HepG2 (cell line): ENCODE data around the gene PRDM10. TPM values are rescaled to one million over a fixed set of nuclear protein-coding genes. Genes with fewer than 3 reads are reported as not detected.
A peak's percentile ranks its signal among the peaks of the same experiment; 100 is the strongest.

Experiments used
- AGO1 ChIP-seq: fragments of 200-400 bp; formaldehyde crosslinking; IDR thresholded peaks from 2 replicates; pipeline ENCODE4 v1.6.1; 2017; ENCODE audit warnings: mild to moderate bottlenecking, low read depth, low read length, moderate library complexity; ENCODE audit not compliant: poor library complexity, severe bottlenecking
- FOXK1 ChIP-seq: sonication (generic); formaldehyde crosslinking; IDR thresholded peaks from 2 replicates; pipeline ENCODE4 v1.4.0; 2020; ENCODE audit warnings: low read depth, missing genetic modification reagents, borderline replicate concordance
- GATAD2A ChIP-seq: IDR thresholded peaks from 2 replicates; pipeline ENCODE4 v1.6.1; 2016
- HHEX ChIP-seq: IDR thresholded peaks from 2 replicates; pipeline ENCODE4 v1.6.1; 2016; ENCODE audit warnings: control low read depth
- MYC ChIP-seq: sonication (generic); formaldehyde crosslinking; IDR thresholded peaks from 2 replicates; pipeline ENCODE4 v1.9.0; 2021; ENCODE audit warnings: missing genetic modification reagents, borderline replicate concordance
- NCOR1 ChIP-seq: fragments of 200-600 bp; sonication (generic); IDR thresholded peaks from 2 replicates; pipeline ENCODE4 v1.7.0; 2017; ENCODE audit warnings: antibody characterized with exemption, low read length, borderline replicate concordance
- NR2F2 ChIP-seq: IDR thresholded peaks from 2 replicates; pipeline ENCODE4 v1.6.1; 2012; ENCODE audit warnings: low read depth, inconsistent platforms, borderline replicate concordance
- NRL ChIP-seq: sonication (generic); formaldehyde crosslinking; IDR thresholded peaks from 2 replicates; pipeline ENCODE4 v1.5.0; 2020; ENCODE audit warnings: missing genetic modification reagents, mild to moderate bottlenecking, moderate library complexity, borderline replicate concordance
- PAWR ChIP-seq: sonication (generic); formaldehyde crosslinking; IDR thresholded peaks from 2 replicates; pipeline ENCODE4 v1.4.0; 2020; ENCODE audit warnings: missing genetic modification reagents, mild to moderate bottlenecking, borderline replicate concordance
- PHF21A ChIP-seq: sonication (generic); formaldehyde crosslinking; IDR thresholded peaks from 2 replicates; pipeline ENCODE4 v1.5.0; 2020; ENCODE audit warnings: mild to moderate bottlenecking, missing genetic modification reagents
- PHF8 ChIP-seq: sonication (generic); formaldehyde crosslinking; IDR thresholded peaks from 2 replicates; pipeline ENCODE4 v1.5.0; 2020; ENCODE audit warnings: missing genetic modification reagents
- SIN3A ChIP-seq: IDR thresholded peaks from 2 replicates; pipeline ENCODE4 v1.6.1; 2011; ENCODE audit warnings: low read depth, mild to moderate bottlenecking, control low read depth, low read length, borderline replicate concordance
- SP2 ChIP-seq: sonication (generic); formaldehyde crosslinking; IDR thresholded peaks from 2 replicates; pipeline ENCODE4 v1.5.1; 2020; ENCODE audit warnings: mild to moderate bottlenecking, missing genetic modification reagents
- YEATS2 ChIP-seq: sonication (generic); formaldehyde crosslinking; IDR thresholded peaks from 2 replicates; pipeline ENCODE4 v1.4.0; 2020; ENCODE audit warnings: missing genetic modification reagents, borderline replicate concordance
- ZFY ChIP-seq: sonication (generic); formaldehyde crosslinking; IDR thresholded peaks from 2 replicates; pipeline ENCODE4 v1.4.0; 2020; ENCODE audit warnings: missing genetic modification reagents
- ZNF232 ChIP-seq: sonication (generic); formaldehyde crosslinking; IDR thresholded peaks from 2 replicates; pipeline ENCODE4 v1.4.0; 2020; ENCODE audit warnings: missing genetic modification reagents, borderline replicate concordance
- ZNF292 ChIP-seq: sonication (generic); formaldehyde crosslinking; IDR thresholded peaks from 2 replicates; pipeline ENCODE4 v1.8.1; 2022; ENCODE audit warnings: mild to moderate bottlenecking, low read depth, missing genetic modification reagents, borderline replicate concordance
- ZNF354B ChIP-seq: sonication (generic); formaldehyde crosslinking; IDR thresholded peaks from 2 replicates; pipeline ENCODE4 v1.8.0; 2022; ENCODE audit warnings: mild to moderate bottlenecking, missing genetic modification reagents
- ZNF605 ChIP-seq: sonication (generic); formaldehyde crosslinking; IDR thresholded peaks from 2 replicates; pipeline ENCODE4 v1.8.0; 2022; ENCODE audit warnings: mild to moderate bottlenecking, missing genetic modification reagents
- ZNF7 ChIP-seq: IDR thresholded peaks from 2 replicates; pipeline ENCODE4 v1.6.1; 2016; ENCODE audit warnings: missing biosample characterization, missing genetic modification reagents
- ZNF713 ChIP-seq: sonication (generic); formaldehyde crosslinking; IDR thresholded peaks from 2 replicates; pipeline ENCODE4 v1.4.0; 2020; ENCODE audit warnings: mild to moderate bottlenecking, missing genetic modification reagents
- polyA plus RNA-seq, 8 experiments: library from polyadenylated mRNA; depleted of rRNA in 3 of 8; stranded (reverse) in 7 of 8; unstranded in 1 of 8; fragments of >200 nt; fragmentation: Illumina TruSeq in 4 of 8; extraction: Trizol in 4 of 8; gene quantifications; 2 replicates each; pipeline versions ENCODE4 v1.2.1 to v1.2.3, GENCODE V29; 2011 to 2016; ENCODE audit warnings: low read depth in 4 of 8, missing spikeins in 1 of 8, mixed read lengths in 1 of 8; ENCODE audit not compliant: insufficient read depth in 1 of 8
- total RNA-seq, 5 experiments: library from RNA; depleted of rRNA; stranded (reverse); fragments of >200 nt; fragmentation: Illumina TruSeq; extraction: Trizol; gene quantifications; 2 replicates each; pipeline ENCODE4 v1.2.3, GENCODE V29; 2016; ENCODE audit warnings: low read depth in 1 of 5
- TF ChIP-seq, protein P1 (sequence below): sonication (generic); formaldehyde crosslinking; IDR thresholded peaks from 2 replicates; pipeline ENCODE4 v1.8.1; 2023; ENCODE audit warnings: mild to moderate bottlenecking, moderate library complexity, missing genetic modification reagents
- TF ChIP-seq, protein P2 (sequence below): sonication (generic); formaldehyde crosslinking; IDR thresholded peaks from 2 replicates; pipeline ENCODE4 v1.4.0; 2020; ENCODE audit warnings: mild to moderate bottlenecking, missing genetic modification reagents
- TF ChIP-seq, protein P3 (sequence below): sonication (generic); formaldehyde crosslinking; IDR thresholded peaks from 2 replicates; pipeline ENCODE4 v1.5.0; 2020; ENCODE audit warnings: missing genetic modification reagents
- TF ChIP-seq, protein P4 (sequence below): sonication (generic); formaldehyde crosslinking; IDR thresholded peaks from 2 replicates; pipeline ENCODE4 v1.4.0; 2020; ENCODE audit warnings: mild to moderate bottlenecking, missing genetic modification reagents
- TF ChIP-seq, protein P5 (sequence below): IDR thresholded peaks from 2 replicates; pipeline ENCODE4 v1.6.1; 2016

PRDM10 gene
- total and polyA plus RNA-seq, 2 of the 13 experiments (the other 11 are each of a cell fraction or from before 2014, with no cell fraction given): 5.7 to 5.8 TPM

DNA sequence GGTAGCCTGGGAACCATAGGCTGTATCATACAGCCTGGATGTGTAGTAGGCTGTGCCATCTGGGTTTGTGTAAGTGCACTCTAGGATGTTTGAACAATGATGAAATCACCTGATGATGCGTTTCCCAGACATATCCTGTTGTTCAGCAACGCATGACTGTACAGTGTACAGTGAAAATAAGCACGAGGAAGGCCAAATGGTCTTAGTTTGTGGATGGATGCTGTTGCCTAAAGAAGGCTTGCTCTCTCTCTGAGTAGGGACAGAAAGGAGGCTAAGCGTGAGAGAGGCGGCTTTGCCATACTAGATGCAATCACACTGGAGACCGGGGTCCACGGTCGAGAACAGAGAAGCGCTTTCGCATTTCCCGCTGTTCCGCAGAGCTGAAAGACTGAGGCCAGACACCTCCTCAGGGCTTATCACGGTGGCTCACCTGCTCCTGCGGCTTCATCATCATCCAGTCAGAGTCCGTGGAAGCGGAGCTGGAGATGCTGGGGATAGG, 39.5 kb upstream of the PRDM10 start (continued):
- TF ChIP-seq ZNF292 (CRISPR knock-in tag): no peak
- TF ChIP-seq PHF8 (CRISPR knock-in tag): no peak
- TF ChIP-seq PHF21A (CRISPR knock-in tag): no peak
- TF ChIP-seq FOXK1: peak; percentile 72; the same call in 1 of the 2 replicates
- TF ChIP-seq ZNF713 (CRISPR knock-in tag): no peak
- no peak for TF ChIP-seq ZNF7 (CRISPR knock-in tag)
- TF ChIP-seq, protein P1, sequence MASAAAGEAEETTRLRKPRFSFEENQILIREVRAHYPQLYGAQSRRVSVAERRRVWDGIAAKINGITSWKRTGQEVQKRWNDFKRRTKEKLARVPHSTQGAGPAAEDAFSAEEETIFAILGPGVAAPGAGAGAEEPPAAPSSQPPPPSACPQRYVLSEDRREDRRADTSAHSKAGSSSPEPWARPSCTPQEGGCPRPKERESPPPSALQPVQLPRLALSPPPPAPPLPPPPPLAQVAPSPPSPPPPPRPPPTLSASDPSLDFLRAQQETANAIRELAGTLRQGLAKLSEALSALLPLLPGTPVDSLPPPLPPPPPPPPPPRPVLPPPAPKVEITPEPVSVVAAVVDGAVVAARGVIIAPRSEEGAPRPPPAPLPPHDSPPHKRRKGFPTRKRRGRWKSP (CRISPR knock-in tag): no peak
- no peak for TF ChIP-seq SIN3A
- TF ChIP-seq SP2 (CRISPR knock-in tag): no peak
- TF ChIP-seq, protein P2, sequence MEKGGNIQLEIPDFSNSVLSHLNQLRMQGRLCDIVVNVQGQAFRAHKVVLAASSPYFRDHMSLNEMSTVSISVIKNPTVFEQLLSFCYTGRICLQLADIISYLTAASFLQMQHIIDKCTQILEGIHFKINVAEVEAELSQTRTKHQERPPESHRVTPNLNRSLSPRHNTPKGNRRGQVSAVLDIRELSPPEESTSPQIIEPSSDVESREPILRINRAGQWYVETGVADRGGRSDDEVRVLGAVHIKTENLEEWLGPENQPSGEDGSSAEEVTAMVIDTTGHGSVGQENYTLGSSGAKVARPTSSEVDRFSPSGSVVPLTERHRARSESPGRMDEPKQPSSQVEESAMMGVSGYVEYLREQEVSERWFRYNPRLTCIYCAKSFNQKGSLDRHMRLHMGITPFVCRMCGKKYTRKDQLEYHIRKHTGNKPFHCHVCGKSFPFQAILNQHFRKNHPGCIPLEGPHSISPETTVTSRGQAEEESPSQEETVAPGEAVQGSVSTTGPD: no peak
- TF ChIP-seq PAWR (CRISPR knock-in tag): no peak
- TF ChIP-seq AGO1: no peak
- TF ChIP-seq GATAD2A (CRISPR knock-in tag): peak; percentile 80
- TF ChIP-seq ZNF232 (CRISPR knock-in tag): no peak
- TF ChIP-seq, protein P3, sequence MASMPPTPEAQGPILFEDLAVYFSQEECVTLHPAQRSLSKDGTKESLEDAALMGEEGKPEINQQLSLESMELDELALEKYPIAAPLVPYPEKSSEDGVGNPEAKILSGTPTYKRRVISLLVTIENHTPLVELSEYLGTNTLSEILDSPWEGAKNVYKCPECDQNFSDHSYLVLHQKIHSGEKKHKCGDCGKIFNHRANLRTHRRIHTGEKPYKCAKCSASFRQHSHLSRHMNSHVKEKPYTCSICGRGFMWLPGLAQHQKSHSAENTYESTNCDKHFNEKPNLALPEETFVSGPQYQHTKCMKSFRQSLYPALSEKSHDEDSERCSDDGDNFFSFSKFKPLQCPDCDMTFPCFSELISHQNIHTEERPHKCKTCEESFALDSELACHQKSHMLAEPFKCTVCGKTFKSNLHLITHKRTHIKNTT: no peak
- no peak for TF ChIP-seq ZFY (CRISPR knock-in tag)
- TF ChIP-seq, protein P4, sequence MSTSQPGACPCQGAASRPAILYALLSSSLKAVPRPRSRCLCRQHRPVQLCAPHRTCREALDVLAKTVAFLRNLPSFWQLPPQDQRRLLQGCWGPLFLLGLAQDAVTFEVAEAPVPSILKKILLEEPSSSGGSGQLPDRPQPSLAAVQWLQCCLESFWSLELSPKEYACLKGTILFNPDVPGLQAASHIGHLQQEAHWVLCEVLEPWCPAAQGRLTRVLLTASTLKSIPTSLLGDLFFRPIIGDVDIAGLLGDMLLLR (CRISPR knock-in tag): no peak
- TF ChIP-seq YEATS2 (CRISPR knock-in tag): peak; percentile 75; the same call in 1 of the 2 replicates
- TF ChIP-seq NR2F2: no peak
- TF ChIP-seq, protein P5, sequence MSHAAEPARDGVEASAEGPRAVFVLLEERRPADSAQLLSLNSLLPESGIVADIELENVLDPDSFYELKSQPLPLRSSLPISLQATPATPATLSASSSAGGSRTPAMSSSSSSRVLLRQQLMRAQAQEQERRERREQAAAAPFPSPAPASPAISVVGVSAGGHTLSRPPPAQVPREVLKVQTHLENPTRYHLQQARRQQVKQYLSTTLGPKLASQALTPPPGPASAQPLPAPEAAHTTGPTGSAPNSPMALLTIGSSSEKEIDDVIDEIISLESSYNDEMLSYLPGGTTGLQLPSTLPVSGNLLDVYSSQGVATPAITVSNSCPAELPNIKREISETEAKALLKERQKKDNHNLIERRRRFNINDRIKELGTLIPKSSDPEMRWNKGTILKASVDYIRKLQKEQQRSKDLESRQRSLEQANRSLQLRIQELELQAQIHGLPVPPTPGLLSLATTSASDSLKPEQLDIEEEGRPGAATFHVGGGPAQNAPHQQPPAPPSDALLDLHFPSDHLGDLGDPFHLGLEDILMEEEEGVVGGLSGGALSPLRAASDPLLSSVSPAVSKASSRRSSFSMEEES (CRISPR knock-in tag): peak; percentile 88
- no peak for TF ChIP-seq NRL (CRISPR knock-in tag)
- no peak for TF ChIP-seq ZNF605 (CRISPR knock-in tag)
- TF ChIP-seq NCOR1: no peak
- no peak for TF ChIP-seq MYC (CRISPR knock-in tag)
- no peak for TF ChIP-seq HHEX (CRISPR knock-in tag)
- no peak for TF ChIP-seq ZNF354B (CRISPR knock-in tag)
